Cerebellar cortex (tissue), 1 donor: ENCODE data around the gene APCDD1L.

ENCODE experiments used
- DNase-seq: peaks from one replicate; pipeline ENCODE4 v3.0.0-alpha.2; 2015; ENCODE audit warnings: low spot score

APCDD1L gene

DNA sequence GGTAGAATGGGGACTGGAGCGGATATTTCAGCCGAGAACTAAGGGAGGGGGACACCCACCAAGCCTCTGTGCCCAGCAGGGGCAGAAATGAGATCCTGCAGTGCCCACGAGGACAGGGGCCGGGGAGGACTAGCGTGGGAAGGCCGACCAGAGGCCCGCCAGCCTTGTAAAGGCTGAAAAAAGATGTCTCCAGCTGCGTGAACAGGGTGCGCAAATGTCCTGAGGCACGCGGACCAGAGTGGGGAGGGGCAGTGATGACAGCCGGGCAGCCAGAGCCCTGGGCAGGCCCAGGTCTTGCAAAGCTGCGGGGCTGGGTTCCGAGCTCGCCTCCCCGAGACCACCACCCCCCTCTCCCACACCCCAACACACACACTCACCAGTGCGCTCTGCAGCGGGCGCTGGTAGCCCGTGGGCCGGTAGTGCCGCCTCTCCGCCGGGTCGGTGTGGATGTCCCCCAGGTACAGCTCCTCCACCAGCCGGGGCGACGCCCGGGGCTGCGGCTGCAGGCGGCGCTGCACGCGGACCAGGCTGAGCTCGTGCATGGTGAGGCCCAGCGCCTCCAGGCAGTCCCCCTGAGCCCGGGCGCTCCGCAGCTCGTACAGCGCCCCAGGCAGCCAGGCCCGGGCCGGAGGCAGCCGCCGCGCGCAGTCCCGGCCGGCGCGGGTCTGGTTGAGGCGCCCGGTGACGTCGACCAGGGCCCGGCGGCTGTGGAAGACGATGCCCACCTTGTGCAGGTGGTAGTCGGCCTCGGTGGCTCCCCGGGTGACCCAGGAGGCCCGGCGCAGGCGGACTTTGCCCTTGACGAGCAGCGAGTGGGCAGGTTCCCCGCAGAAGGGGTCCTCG lies 48.2 kb downstream of the APCDD1L start:
- no peak for DNase-seq

DNA sequence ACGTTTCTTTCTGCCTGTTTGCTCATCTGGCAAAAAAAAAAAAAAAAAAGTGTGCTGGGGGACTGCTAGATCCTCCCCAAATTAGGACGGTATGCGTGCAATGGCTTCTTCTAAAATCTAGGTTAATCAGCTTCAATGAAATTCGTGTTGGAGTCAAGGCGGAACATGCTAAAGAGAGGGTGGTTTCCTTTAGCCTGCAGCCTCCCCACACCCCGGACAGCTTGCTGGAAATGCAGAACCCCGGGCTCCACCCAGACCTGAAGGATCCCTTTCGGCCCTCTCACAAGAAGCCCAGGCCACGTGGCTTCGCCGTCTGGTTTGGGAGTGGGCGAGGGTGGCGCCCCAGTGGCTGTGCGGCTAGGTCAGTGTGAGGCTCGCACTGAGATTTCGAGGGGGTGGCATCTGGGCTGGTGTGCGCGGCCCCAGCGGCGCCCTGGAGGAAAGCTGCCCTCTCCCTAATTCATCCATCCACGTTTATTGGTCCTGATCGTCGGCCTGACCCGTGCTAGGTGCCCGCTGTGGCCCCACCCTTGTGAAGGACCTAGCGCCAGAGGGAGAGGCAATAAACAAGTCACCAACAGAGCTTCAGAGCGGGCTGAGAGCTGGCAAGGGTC lies 49.0 kb downstream of the APCDD1L start:
- no peak for DNase-seq

DNA sequence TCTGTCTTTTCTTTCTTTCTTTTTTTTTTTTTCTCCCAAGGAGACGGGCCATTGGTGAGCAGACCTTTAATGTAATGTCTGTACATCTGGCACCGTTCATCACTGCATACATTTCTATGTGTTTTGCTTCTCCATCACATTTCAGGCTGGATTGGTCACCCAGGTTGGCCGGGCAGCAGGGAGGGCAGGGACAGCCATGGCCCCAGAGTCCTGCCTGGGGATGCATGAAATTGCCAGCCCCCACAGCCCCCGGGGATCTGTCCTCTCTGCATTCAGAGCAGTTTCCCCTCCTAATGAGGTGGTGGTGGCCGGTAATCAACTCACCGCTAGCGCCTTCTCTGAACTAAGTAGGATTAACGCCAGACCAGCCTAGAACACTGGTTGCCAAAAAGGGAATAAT lies 50.4 kb downstream of the APCDD1L start:
- no peak for DNase-seq

DNA sequence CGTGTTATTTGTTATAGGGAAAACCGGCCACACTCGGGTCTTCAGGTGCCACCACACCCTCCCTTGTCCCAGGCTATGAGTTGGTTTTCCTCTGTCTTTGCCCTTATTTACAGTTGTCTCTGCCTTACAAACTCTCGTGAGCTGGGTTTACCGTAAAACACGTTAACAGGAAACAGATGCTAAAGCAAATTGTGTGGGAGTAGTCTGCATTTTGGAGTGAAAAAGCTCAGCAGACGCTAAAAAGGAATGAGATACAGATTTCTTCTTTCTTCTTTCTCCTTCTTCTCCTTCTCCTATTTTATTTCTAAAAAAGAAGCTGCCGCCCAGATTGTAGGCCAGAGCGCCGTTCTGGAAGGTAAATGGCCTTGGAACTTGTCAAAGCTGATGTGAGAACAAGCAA lies 51.9 kb downstream of the APCDD1L start:
- no peak for DNase-seq

DNA sequence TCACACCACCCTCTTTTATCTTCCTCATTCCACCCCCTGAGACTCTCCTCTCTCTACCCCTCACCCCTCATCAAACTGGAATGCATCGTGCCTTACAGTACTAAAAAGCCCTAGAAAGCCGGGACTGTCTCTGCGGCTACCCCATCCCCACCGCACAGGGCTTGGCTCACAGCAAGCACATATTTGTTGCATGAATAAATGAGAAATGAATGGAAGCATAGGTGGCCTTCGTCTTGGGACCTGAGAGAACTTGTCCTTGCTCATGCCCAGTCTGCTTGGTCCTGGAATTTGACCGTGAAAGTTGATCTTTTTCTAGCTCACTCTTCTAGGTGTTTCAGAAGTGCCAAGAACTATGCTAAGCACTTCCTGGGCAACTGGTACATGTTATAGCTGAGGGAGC lies 53.3 kb downstream of the APCDD1L start:
- DNase-seq = no peak

DNA sequence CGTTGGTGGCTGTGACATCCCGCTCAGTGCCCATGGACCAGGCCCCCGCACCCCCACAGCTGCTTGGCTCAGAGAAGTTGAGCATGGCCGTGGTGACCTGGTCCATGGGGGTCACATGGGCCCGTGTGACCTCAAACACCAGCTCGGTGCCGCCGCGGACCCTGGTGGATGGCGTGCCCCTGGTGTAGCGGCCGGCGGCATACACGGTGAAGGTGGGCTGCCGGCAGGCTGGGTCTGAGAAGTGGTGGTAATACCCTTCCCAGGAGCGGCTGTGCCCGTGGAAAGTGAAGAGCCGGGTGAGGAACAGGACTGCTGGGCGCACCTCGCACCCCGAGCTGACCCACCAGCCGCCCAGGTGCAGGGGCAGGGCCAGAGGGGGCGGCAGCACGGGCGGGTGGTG lies 54.1 kb downstream of the APCDD1L start:
- DNase-seq = no peak

DNA sequence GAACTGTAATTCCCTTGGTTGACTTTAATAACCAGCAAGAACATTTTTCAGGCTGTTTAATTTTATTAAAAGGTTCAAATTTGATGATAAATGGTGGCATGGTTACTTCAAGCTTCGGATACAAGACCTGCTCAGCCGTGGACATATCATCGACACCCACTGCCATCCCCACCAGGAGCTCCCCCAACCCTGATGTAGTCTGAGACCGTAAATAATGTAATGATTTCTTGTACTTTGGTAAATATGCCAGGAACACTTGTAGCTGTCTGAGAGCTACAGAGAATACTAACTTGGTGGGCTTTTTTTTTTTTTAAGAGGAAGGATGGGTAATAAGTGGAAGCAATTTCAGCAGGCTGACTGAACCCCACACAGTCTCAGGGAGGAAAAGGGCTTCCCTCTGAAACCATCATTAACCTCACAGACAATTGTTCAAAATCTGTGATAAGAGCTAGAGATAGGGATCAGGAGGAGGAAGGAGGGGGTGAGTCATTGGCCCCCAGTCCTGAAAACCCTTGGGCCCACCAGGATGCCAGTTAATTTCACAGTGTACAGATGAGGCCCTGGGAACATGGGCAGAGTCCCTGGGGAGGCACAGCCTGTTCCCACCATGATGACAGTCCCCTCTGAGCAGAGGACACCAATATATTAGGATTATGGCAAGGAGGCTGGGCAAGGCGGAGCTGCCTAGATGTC lies 56.0 kb downstream of the APCDD1L start:
- no peak for DNase-seq

DNA sequence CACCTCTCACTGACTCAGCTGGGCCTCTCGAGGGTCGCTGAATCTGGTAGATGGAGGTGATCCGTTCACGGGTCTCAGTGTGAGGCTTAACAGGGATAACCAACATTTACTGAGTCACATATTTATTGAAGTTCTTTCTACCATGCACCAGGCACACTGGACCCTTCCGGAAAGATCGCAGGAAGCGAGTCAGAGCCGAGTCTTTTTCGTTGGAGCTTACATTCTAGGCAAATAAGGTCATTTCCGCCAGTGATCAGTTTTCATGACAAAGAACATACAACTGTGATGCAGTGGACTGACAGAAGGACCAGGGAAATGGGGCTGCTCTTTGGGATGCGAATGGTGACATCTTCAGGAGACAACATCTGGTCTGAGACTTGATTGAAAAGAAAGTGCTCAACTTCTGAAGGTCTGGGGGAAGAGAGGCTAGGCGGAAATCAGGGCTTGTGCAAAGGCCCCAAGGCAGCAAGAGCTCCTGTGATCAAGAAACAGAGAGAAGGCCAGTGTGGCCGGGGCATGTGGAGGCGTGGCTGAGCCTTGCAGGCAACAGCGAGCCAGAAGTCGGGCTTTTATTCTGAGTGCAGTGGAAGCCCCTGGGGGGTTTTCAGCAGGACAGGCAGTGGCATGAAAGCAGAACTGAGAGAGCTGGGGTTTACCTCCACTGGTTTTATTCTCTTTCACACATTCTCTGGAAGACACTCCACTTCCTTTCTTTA lies 56.7 kb downstream of the APCDD1L start:
- DNase-seq = no peak

DNA sequence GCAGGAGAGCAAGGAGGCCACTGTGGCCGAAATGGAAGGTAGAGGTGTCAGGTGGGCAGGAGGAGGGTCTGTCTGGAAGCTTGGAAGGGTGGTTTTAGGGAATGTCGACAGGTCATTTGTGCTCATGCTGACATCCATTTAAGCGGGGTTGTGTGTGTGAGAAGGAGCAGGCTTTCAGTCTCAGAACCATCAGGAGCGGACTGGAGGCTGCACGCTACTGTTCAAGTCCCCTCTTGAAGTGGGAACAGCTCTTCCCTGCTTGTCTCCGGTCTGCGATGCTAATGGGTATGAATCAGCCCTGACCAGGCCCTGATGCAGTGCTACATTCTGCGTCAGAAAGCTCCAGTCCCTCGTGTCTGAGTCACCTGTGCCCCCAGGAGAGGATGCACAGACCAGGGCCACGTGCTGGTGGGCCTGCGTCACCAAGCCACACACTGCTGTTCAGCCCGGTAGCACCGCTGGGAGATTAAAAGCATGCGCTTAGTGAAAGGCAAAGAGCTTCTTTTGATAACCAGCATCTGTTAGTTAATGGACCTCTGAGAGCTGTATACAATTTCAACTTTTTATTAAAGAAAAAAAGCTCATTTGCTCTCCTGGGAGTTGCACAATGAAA lies 58.0 kb downstream of the APCDD1L start:
- DNase-seq = no peak

DNA sequence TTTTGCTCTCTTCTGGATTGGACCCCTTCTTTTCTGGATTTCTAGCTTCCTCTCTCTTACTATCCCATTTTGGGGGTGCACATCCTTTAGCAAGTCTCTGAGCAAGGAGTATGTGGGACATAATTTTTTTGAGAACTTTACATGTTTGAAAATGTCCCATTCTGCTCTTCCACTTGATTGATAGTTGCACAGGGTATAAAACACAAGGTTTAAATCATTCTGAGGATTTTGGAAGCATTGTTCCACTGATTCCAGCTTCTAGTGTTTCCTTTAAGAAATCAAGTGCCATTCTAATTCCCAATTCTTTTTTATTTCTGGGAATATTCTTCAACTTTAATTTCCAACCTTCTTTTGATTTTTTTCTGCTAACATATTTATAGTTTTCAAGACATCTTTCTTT lies 60.7 kb downstream of the APCDD1L start:
- no peak for DNase-seq

DNA sequence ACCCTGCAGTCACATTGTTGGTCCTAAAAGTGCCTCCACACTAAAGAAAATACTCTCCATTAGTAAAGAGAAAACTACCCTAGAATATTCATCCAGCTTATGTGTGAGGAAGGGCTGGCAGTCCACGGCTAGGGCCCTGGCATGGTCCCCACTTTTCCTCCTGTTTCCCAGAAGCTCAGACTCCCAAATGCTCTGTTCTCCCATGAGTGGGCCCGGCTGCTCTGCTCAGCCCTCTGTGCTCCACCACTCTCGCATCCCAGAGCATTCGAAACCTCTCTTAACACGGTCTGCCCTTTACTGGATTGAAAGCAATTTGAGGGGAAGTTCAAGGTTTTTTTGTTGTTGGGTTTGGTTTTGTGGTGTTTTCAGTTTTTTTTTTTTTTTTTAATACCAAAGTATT lies 61.8 kb downstream of the APCDD1L start:
- DNase-seq = no peak

DNA sequence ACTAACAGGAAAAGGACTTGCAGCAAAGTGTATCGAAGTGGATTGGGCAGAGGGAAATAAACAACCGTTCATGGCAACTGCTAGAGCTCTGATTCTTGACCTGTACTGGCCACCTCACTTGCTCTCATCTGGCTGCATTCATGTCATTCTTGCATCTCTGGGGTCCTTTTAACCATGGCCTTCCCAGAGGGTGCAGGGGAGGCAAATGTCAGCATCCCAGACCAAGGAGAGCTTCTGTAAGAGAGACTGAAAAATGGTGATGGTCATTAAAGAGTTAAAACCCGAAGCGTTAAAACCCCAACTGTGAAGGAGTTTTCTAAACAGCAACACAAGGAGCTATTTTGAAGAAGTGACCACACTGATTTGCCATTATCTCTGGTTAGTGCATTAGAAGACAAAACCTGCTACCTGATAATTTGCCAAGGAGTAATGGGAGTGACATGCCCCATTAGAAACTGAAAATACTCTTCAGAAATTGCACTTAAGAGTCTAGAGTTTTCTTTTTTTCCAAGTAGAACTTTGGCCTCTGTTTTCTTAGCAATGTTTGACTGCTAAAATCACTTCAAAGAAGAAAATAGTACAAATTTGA lies 62.4 kb downstream of the APCDD1L start:
- no peak for DNase-seq

DNA sequence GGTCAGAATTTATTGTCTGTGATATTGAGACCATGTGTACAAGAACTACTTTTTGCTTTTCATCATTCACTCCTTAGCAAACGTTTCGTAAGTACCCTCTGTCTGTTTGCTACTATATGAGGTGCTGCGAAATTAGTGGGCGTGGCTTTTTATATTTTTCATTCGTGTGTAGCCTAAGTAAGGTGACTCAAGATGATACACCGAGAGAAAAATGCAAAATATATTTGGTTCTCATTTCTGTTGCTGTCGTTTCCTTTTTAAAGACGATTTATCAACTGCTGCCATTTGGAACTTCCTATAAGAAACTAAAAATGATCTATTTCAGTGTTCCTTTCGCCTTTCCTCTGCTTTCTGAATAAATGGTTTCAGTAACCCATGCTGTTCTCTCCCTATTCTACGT lies 64.9 kb downstream of the APCDD1L start:
- DNase-seq = no peak

DNA sequence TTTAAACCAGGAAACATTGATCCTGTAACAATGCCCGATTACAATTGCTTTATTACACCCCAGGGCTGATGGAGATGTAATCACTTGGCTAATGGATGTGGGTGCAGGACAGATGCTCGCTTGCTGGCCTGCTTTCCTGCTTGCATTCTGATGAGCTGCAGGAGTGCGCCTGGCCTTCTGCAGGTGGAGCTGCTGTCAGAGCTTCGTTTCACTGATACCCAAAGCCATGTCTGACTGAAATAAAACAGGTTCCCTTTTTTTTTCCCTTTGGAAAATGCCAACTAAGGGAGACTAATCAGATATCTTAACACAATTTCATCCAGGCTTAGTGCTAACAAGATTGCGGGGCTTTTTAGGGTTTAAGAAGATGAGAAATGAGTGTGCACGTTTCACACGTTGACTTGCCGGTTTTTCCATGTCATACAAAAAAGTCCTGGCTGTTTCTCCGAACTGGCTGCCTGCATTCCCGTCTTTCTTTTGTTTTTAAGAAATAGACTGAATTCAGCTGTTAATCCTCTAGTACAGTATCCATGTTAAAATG lies 65.4 kb downstream of the APCDD1L start:
- peak; percentile 27 for DNase-seq

DNA sequence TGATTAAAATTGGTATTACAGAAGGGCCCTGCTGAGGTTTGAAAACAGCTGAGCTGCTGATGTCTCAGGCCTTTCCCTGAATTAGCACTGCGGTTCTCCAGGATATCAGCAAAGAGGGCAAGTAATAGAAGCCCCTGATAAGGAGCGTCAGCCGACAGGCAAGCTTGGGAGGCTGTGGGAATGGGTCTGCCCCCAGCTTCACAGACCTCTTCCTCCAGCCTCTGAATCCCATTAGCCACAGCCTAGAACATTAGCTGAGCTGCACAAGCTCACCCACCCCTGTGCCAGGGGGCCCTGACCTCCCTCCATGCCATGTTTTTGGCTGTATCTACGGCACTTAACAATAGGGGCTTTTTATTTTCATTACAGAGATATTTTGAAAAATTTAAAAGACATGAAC lies 66.2 kb downstream of the APCDD1L start:
- no peak for DNase-seq

DNA sequence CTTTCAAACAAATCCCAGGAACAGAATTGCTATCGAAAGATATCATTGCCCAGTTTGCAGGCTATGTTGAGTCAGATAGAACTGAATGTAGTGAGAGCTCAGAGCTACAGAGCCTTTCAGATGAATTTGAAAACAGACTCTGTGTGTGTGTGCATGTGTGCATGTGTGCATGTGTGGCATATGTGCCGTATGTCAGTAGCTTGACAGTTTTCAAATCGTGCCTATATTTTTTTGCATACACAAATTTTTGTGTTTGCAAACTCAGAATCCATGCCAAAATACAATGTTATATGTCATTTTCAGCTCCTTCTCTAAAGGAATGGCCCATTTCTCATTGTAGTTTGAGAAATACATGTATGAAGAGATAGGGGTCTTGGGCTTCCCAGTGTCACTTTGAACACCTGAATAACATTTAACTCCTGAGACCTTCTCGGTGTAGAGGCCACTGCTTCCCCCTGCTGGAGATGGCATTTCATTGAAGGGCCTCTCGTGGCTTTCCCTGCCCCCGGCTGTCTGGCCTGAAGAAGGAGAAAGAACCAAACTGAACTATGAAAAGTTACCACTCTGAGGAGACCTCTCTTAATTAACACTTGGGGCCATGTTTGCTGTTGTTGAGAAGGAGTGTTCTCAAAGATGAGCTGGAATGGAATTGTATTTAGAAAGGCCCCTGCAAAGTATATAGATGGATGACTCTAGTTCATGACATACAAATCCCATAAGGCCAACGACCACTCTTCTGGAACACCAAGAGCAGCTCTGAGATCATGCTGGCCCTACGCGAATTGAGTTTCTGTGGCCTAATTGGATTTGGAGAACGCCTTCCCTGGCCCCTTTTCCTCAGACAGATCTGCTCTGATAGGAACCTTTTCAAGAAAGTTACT lies 67.4 kb downstream of the APCDD1L start:
- peak; percentile 60 for DNase-seq

DNA sequence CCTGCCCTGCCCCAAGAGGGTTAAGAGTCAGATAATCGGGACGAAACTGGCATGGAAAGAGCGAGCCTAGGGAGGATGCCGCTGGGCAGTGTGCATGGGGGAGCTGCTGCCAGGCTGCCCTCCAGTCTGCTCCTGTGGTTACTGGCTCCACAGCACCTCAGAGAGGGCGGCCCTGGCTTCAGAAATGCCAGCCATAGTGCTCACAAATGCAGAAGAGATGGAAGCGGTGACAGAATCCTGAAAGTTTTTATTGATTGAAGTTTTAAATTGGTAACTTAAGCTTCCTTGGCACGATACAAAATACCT lies 68.3 kb downstream of the APCDD1L start:
- DNase-seq = peak; percentile 22

DNA sequence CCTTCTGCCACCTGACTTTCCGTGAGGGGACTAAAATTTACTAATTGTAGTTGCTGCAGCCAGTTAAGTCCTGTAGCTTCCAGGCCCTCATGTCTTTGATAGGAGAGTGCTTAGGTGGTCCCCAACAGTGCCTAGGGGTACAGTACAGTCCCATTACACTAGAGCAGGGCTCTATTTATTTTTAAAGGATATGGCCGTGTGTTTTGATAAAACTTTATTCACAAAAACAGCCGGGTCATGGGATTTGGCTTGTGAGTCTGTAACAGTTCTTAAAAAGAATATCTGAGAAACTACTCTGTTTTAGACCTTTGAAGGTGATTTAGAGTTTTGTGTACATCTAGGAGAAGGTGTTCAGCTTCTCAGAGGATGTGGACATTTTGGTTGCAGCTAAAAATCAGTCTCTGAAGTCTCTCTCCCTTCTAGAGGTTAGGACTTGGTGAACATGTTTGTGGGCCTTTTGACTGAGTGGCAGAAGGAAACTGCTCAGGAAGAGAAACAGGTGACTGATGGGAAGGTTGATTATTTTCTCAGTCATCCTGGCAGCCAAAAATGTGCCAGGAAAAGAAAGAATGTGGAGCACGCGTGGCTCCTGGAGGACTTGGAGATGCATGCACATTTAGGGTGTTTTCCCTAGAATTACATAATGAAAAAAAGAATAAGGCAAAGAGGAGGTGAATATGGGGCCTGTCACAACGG lies 68.8 kb downstream of the APCDD1L start:
- DNase-seq = peak; percentile 40

DNA sequence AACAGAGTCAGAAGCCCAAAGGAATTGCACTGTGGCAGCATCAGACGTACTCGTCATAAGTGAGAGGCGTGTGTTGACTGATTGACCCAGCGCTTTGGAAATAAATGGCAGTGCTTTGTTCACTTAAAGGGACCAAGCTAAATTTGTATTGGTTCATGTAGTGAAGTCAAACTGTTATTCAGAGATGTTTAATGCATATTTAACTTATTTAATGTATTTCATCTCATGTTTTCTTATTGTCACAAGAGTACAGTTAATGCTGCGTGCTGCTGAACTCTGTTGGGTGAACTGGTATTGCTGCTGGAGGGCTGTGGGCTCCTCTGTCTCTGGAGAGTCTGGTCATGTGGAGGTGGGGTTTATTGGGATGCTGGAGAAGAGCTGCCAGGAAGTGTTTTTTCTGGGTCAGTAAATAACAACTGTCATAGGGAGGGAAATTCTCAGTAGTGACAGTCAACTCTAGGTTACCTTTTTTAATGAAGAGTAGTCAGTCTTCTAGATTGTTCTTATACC lies 70.4 kb downstream of the APCDD1L start:
- DNase-seq = no peak

DNA sequence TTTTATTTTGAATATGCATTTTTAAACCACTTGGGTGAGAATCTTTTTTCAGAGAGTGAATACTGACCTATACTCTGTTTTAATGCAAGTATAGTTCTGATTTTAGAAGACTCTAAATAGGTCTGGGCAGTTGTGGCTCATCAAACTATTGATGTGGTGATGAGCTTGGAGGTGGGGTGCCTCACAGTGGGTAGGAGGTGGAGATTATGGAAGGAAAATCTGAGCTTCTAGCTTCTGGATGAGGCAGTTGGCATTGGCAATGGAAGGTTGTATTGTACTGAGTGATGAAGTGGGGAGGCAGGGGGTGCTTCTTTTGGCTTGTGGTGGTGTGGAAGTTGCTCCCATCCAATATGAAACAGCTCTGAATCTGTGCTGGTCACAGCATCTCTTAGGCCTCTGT lies 73.5 kb downstream of the APCDD1L start:
- no peak for DNase-seq
